CD4-positive, alpha-beta T cell (primary cell): ENCODE data around the gene TCF15. TPM values are rescaled to one million over a fixed set of nuclear protein-coding genes. Genes with fewer than 3 reads are reported as not detected.

Experiments
- ATAC-seq: fragments of 200-7000 bp; cut with Tn5 transposase; one replicate; pipeline ENCODE4 v1.10.0; 2022; ENCODE audit warnings: mild to moderate bottlenecking; ENCODE audit not compliant: poor library complexity
- CTCF ChIA-PET: fragments of 350-600 bp; sonication (Branson Sonifier 250); formaldehyde crosslinking; loops from one replicate; lab custom pipeline; 2021; ENCODE audit warnings: antibody characterized with exemption, inconsistent platforms; lab: Charles Lee
- POLR2A ChIA-PET: fragments of 350-600 bp; sonication (Branson Sonifier 250); formaldehyde crosslinking; loops from one replicate; lab custom pipeline; 2021; ENCODE audit warnings: antibody characterized with exemption, inconsistent platforms; lab: Charles Lee
- DNase-seq, 14 experiments: peaks; one replicate each; pipeline ENCODE4 v3.0.0-alpha.2; 2013 to 2020; ENCODE audit warnings: mixed read lengths in 2 of 14
- H3K27ac ChIP-seq, 2 donors: one replicate each; pipeline versions ENCODE4 v1.5.1 to v1.7.0; 2013; ENCODE audit warnings: low read length in 2 of 2, low read depth in 1 of 2, mild to moderate bottlenecking in 1 of 2
- H3K27me3 ChIP-seq, 2 experiments: 1 replicate in 1 of 2; 2 replicates in 1 of 2; pipeline versions ENCODE4 v1.6.1 to v1.7.0; 2013; ENCODE audit warnings: low read length in 2 of 2, control low read depth in 1 of 2, mild to moderate bottlenecking in 1 of 2, moderate library complexity in 1 of 2; ENCODE audit not compliant: insufficient read depth in 2 of 2, control insufficient read depth in 1 of 2
- H3K36me3 ChIP-seq: one replicate; pipeline ENCODE4 v1.6.1; 2013; ENCODE audit warnings: low read length, control low read depth; ENCODE audit not compliant: insufficient read depth
- H3K4me1 ChIP-seq: one replicate; pipeline ENCODE4 v1.6.1; 2013; ENCODE audit warnings: low read length, control low read depth; ENCODE audit not compliant: insufficient read depth
- H3K4me3 ChIP-seq: one replicate; pipeline ENCODE4 v1.5.1; 2013; ENCODE audit warnings: mild to moderate bottlenecking, low read length, moderate library complexity
- H3K9me3 ChIP-seq, 2 experiments: 1 replicate in 1 of 2; 2 replicates in 1 of 2; pipeline versions ENCODE4 v1.6.1 to v1.7.0; 2013; ENCODE audit warnings: low read length in 2 of 2, mild to moderate bottlenecking in 2 of 2, control low read depth in 1 of 2, moderate library complexity in 1 of 2; ENCODE audit not compliant: control insufficient read depth in 1 of 2, insufficient read depth in 1 of 2
- H3K27ac Mint-ChIP-seq: one replicate; pipeline ENCODE4 v1.8.0; 2020; ENCODE audit warnings: mixed read lengths
- H3K27me3 Mint-ChIP-seq: one replicate; pipeline ENCODE4 v1.8.0; 2021; ENCODE audit warnings: mixed read lengths
- H3K36me3 Mint-ChIP-seq: one replicate; pipeline ENCODE4 v1.8.0; 2021; ENCODE audit warnings: low read depth, mixed read lengths
- H3K4me1 Mint-ChIP-seq: one replicate; pipeline ENCODE4 v1.8.0; 2021; ENCODE audit warnings: low read depth, mixed read lengths
- H3K4me3 Mint-ChIP-seq: one replicate; pipeline ENCODE4 v1.8.0; 2020; ENCODE audit warnings: mild to moderate bottlenecking, mixed read lengths
- H3K9me3 Mint-ChIP-seq: one replicate; pipeline ENCODE4 v1.8.0; 2020; ENCODE audit warnings: mixed read lengths
- intact Hi-C, 2 experiments: fragments of 100-400 bp; cut with DNase I in 1 of 2; cut with micrococcal nuclease in 1 of 2; formaldehyde crosslinking; loops; one replicate each; pipeline versions ENCODE4 v1.15.1 to v1.9.0; 2023 to 2025; cut with DNase I, micrococcal nuclease
- total RNA-seq, 174 experiments: library from RNA in 2 of 174; stranded (reverse) in 2 of 174; gene quantifications; one replicate each; pipeline ENCODE4 v1.2.3 and lab custom pipeline; 2021 to 2026
- TF ChIP-seq, protein P1 (sequence below): fragments of 200-600 bp; IDR thresholded peaks from one replicate; pipeline ENCODE4 v1.8.0; 2022; ENCODE audit warnings: antibody characterized with exemption, mild to moderate bottlenecking

The TCF15 gene
- total RNA-seq, 2 experiments from 2014 or later, result not detected

DNA sequence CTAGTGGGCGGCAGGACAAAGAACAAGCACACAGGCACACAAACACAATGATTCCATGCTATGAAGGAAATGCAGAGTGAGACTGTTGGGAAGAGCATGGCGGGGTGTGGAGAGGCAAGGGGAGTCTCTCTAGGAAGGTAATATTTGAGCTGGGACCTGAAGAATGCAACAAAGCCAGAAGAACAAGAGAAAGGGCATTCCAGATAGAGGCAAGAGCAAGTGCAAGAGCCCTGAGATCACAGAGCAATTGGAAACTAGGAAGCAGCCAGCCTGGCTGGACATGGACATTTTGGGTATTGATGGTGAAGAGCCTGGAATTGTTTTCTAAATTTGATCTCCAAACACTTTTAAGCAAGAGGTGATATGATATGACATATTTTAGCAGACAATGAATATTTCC is 27.4 kb upstream of the TCF15 start:
- no peak overlapping the region for H3K27ac Mint-ChIP-seq

DNA sequence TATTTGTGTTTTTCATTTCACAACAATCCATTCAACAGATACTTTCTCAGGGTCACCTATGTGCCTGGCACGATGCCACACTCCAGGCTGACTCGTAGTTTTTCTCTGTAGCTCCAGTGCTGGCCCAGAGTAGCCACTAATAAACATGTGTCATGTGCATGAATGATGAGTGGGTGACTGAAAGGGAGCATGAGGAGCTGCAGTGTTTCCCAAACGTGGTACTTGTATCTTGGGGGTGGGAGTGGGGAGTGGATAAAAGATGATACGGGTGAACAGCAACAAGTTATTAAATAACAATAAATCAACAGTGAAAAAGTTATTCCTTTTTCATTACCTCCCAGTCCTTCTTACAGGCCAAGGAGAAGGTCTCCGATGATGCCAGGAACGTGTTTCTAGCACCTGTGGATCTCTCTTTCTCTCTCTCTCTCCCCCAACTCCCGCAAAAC is 25.8 kb upstream of the TCF15 start:
- H3K9me3 Mint-ChIP-seq, result no peaks in the 10 kb centered on the region
- Histone ChIP-seq H3K4me1 (no peaks in the 10 kb centered on the region), H3K36me3 (no peaks in the 10 kb centered on the region), H3K9me3 (peaks cover 0 to 6% of the 10 kb centered on the region in 2 experiments), H3K27ac (no peak overlapping the region), H3K4me3 (no peak overlapping the region), H3K27me3 (peaks cover 0 to 7% of the 10 kb centered on the region in 2 experiments)
- peaks cover 26% of the 10 kb centered on the region for H3K27me3 Mint-ChIP-seq
- ChIA-PET CTCF (no interaction called here), POLR2A (no interaction called here)
- peaks cover under 1% of the 10 kb centered on the region for H3K4me1 Mint-ChIP-seq
- intact Hi-C loops, result no loop called here
- no peak for DNase-seq
- TF ChIP-seq, protein P1, sequence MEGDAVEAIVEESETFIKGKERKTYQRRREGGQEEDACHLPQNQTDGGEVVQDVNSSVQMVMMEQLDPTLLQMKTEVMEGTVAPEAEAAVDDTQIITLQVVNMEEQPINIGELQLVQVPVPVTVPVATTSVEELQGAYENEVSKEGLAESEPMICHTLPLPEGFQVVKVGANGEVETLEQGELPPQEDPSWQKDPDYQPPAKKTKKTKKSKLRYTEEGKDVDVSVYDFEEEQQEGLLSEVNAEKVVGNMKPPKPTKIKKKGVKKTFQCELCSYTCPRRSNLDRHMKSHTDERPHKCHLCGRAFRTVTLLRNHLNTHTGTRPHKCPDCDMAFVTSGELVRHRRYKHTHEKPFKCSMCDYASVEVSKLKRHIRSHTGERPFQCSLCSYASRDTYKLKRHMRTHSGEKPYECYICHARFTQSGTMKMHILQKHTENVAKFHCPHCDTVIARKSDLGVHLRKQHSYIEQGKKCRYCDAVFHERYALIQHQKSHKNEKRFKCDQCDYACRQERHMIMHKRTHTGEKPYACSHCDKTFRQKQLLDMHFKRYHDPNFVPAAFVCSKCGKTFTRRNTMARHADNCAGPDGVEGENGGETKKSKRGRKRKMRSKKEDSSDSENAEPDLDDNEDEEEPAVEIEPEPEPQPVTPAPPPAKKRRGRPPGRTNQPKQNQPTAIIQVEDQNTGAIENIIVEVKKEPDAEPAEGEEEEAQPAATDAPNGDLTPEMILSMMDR, result no peak
- ATAC-seq, result no peak
- H3K27ac Mint-ChIP-seq, result no peak overlapping the region
- H3K36me3 Mint-ChIP-seq, result no peaks in the 10 kb centered on the region
- H3K4me3 Mint-ChIP-seq, result no peak overlapping the region

More for the DNA sequence above, 27.4 kb upstream of the TCF15 start:
- Mint-ChIP-seq H3K4me1 (peaks cover 7% of the 10 kb centered on the region), H3K27me3 (peaks cover 24% of the 10 kb centered on the region), H3K9me3 (no peaks in the 10 kb centered on the region), H3K36me3 (no peaks in the 10 kb centered on the region), H3K4me3 (no peak overlapping the region)
- no peaks in the 10 kb centered on the region for H3K36me3 ChIP-seq
- ChIA-PET POLR2A (no interaction called here), CTCF (no interaction called here)
- TF ChIP-seq, protein P1, result no peak
- no peak overlapping the region for H3K27ac ChIP-seq
- intact Hi-C loops, result no loop called here
- H3K9me3 ChIP-seq, result peaks cover 0 to 6% of the 10 kb centered on the region in 2 experiments
- ATAC-seq, result no peak
- no peak overlapping the region for H3K4me3 ChIP-seq
- no peak for DNase-seq
- H3K4me1 ChIP-seq, result peaks cover 2% of the 10 kb centered on the region
- peaks cover 0 to 8% of the 10 kb centered on the region in 2 experiments for H3K27me3 ChIP-seq

DNA sequence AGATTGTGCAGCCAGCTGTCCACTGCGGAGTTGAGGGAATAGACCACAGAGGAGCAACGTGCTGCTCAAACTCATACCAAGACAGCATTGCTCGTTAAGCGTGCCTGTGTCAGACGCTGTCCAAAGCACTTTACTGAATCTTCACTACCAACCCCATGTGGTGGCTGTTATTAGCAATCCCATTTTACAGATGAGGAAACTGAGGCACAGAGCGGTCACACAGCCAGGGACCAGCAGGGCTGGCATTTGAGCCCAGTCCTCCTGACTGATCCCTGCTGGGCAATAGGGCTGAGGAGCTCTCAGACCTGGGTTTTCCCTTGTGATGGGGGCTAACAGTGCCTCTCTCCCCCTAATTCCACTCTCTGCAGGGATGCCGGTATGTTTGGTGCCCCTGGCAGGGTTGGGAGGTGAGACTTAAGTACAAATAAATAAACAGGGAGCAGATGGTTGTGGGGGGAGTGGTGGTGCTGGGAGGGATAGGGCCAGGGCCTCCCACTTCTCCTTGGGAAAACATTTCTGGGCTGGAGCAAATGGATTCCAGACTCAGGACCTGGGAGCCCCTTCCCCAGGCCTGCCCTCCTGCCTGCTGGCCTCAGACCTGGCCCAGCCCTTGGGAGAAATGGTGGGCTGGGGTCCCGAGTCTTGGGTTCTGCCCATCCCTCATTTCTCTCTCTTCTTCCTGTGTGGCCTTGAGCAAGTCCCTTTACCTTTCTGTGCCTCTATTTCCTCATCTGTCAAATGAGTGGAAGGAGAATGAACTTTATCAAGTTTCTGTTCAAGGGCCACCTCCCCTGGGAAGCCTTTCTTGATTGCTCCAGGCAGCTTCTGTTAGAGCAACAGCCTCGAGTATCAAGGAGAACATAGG is 25.2 kb upstream of the TCF15 start:
- peaks cover 0 to 10% of the 10 kb centered on the region in 2 experiments for H3K27me3 ChIP-seq
- no peak overlapping the region for H3K27ac ChIP-seq
- H3K9me3 Mint-ChIP-seq, result no peaks in the 10 kb centered on the region
- no peak for ATAC-seq
- ChIA-PET CTCF (no interaction called here), POLR2A (no interaction called here)
- no peaks in the 10 kb centered on the region for H3K4me1 Mint-ChIP-seq
- no peak overlapping the region for H3K4me3 ChIP-seq
- H3K27me3 Mint-ChIP-seq, result peaks cover 30% of the 10 kb centered on the region
- H3K9me3 ChIP-seq, result peaks cover 0 to 6% of the 10 kb centered on the region in 2 experiments
- no peaks in the 10 kb centered on the region for H3K36me3 ChIP-seq
- TF ChIP-seq, protein P1, result no peak
- H3K36me3 Mint-ChIP-seq, result no peaks in the 10 kb centered on the region
- H3K4me3 Mint-ChIP-seq, result no peak overlapping the region
- no peak for DNase-seq
- intact Hi-C loops, result no loop called here
- no peak overlapping the region for H3K27ac Mint-ChIP-seq
- no peaks in the 10 kb centered on the region for H3K4me1 ChIP-seq
